ENCODE data around the gene PIMREG.

Gene PIMREG, protein sequence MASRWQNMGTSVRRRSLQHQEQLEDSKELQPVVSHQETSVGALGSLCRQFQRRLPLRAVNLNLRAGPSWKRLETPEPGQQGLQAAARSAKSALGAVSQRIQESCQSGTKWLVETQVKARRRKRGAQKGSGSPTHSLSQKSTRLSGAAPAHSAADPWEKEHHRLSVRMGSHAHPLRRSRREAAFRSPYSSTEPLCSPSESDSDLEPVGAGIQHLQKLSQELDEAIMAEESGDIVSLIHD

DNA sequence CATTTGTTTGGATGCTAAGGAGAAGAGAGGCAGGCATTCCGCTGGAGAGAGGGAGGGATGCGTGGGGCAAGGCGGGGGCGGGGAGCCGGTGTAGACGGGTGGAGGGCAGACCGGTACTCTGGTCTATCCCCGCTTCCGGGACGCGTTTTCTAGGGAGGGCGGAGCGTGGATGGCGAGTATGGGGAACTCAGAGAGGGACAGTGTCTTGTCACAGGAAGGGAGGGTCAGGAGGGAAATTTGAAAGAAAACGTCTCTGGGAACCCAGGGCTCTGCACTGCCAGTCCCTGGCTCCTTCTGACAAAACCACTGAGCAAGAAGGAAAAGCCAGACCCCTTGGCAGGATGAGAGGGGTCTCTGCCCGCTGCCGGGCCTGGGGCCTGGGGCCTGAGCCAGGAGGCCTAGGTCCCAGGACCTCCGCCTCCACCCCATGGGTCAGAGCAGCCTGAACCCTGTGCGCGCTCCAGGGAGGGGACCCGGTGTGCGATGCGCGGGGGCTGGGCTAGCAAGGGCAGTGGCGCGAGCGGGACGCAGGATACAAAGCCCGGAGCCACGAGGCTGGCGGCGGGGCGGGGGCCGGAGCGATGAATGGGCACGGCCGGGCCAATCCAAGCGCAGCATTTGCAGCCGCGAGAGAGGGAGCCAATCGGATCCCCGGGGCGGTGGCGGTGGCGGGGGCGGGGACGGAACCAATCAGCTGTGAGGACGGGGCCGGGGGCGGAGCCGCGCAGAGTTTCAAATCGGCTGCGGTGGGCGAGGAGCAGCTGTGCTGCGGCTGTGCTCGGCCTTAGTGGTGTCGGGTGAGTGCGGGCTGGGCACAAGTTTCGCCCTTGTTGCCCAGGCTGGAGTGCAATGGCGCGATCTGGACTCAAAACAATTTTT lies at the start of gene PIMREG:
Gene PIMREG (plus strand): TSS at position 764 of the 879 bp plus-strand sequence. CDS start 656 bp downstream, outside the sequence.
- peak; percentile 95 for DNase-seq

DNA sequence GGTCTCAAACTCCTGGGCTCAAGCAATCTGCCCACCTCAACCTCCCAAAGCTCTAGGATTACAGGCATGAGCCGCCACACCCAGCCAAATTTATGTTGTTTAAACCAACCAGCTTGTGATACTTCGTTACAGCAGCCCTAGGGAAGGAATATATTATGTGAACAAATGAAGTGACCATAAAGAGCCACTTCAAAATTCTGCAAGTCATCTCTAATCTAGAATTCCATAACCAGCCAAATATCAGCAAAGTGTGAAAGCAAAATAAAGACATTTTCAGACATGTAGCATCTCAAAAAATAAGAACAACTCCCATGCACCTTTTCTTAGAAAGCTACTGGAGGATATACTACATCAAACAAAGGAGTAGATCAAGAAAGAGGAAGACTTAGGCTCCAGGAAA lies 45.3 kb upstream of the PIMREG start:
- DNase-seq = no peak

DNA sequence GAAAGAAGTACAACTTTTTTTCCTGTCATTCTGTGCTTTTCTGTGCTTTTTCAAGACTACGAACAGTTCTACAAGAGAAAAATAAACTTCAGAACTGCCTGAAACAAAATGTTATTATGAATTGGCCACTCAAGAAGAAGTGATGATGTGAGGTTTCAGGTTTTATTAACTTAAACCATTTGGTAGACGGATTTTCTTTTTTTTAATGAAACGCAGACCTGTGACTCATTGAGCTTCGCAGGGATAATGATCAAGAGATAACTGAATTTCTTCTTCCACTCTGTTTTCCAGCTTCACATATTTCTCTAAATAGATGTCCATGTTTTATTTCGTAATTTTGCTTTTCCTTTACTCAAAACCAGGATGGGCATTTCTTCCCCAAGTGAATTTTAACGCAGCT lies 42.0 kb upstream of the PIMREG start:
- no peak for DNase-seq

DNA sequence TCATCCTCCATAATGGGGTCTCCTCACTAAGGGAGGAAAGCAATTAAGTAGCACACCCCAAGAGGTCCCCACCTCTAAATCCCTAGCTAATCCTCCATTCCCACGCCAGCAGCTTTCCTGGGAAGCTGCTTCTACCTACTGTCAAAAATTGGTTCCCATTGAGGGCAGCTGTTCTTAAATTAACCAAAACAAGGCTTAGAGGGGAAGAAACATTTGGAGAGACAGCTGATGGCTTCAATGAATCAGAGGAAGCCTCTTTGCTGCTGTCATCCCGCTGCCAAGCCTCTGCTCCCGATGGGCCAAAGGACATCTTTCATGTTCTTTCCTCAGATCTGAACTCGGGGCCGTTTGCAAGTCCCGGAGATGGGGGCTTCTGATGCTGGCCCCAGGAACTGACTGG lies 36.0 kb upstream of the PIMREG start:
- DNase-seq = no peak

DNA sequence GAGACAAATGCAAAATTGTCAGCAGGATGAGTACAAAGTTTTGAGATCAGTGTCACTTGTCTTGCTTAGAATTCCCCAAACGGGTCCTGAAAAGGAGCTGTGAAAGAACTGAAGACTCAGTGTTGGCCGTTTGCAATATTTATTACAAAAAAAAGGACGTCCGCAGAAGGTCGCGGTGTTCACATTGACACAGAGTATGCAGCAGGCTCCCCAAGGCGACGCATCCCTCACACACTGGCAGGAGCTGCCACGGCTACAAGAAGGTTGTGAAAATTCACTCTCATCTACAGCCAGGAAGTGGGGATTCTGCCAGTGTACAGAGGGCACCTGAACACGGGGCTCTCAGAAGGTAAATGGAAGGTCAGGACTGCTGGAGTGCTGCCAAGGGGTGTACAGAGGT lies 35.5 kb upstream of the PIMREG start:
- DNase-seq = no peak

DNA sequence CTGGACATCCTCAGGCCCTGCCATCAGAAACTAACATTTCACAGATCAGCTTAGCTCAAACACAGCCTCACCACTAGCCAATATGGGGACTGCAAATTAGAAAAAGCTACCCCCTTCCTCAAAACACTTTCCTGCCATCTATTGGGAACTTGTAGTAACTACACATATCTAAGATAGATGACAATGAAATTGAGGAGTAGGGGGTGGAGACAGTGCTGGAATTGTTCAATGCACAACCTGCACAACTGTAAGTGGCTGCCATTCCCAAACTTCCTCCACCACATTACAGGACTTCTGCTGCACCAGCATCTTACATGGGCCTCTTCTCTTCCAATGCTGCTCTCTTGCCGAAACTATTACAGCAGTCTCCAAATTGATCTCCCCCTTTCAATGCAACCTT lies 31.2 kb upstream of the PIMREG start:
- DNase-seq = no peak

DNA sequence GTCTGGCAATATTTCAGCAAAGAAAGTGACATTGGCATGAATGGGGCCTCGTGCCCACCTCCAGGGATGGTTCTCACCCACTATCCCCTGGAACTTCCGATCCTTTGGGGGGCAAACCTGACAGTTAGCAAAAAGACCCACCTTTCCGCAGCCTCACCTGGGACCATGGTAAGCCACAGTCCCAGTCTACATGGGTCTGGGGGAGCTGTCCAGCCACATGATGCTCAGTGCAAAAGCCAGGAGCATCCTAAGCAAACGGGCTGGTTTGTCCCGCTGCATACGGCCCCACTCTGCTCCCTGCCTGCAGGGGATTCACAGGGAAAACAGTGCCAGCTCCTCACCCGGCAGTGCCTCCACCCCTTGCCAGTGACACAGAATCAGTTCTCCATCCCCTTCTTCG lies 28.6 kb upstream of the PIMREG start:
- no peak for DNase-seq

DNA sequence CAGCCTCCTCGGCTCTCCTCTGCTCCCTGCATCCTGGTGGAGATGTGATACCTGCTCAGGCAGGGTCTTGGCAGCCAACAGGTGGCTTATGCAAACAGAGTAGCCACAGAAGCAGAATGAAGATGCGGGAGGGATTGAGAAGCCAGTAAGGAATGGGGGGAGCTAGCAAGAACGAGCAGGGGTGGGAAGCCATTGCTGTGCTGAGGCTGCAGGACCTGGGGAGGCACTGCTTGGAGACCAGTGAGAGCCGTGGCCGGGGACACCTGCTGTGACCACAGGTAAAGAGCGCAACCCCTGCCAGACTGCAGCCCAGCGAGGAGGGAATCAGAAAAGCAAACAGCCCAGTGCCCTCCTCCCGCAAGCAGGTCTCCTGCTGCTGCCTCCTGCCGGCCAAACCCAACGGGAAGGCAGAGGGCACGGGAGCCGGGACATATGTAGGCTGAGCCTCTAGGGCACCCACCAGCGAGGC lies 24.0 kb upstream of the PIMREG start:
- peak; percentile 35 for DNase-seq

DNA sequence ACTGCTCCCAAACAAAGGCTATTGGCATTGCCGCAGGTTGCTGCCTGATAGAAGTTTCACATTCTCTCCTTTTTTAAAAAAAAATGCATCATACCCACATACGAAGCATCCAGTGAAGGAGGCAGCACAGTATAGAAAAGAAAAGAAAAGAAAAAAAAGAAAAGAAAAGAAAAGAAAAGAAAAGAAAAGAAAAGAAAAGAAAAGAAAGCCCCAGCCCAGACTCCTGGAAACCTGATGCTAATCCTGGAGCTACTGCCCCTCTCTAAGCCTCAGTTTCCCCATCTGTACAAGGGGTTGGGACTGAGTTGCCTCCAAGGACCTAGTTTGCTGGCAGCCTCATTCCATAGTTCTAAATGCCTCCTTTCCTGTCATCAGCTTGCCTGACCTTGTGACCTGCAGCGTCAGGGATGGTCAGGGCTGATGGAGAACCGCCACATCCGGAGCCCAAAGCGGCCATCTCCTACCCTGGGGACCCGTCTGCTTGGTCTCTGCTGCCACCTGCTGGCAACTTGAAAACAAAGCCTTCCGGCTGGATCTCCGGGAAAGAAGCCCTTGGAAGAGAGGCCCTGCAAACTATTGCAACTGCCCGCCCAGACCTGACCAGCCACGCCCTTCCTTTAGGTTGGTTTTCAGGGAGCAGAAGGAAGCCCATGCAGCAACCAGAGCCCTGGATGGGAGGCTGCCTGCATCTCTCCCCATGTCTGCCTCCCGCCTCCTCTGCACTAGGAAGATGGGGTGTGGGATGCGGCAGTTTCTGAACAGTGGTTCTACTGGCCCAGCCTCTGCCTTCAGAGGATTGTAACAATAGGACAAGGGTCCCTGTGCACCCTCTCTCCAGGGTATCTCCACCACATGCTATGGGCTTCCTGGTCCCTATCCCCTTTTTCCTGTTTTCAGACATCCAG lies 22.3 kb upstream of the PIMREG start:
- DNase-seq = peak; percentile 80

DNA sequence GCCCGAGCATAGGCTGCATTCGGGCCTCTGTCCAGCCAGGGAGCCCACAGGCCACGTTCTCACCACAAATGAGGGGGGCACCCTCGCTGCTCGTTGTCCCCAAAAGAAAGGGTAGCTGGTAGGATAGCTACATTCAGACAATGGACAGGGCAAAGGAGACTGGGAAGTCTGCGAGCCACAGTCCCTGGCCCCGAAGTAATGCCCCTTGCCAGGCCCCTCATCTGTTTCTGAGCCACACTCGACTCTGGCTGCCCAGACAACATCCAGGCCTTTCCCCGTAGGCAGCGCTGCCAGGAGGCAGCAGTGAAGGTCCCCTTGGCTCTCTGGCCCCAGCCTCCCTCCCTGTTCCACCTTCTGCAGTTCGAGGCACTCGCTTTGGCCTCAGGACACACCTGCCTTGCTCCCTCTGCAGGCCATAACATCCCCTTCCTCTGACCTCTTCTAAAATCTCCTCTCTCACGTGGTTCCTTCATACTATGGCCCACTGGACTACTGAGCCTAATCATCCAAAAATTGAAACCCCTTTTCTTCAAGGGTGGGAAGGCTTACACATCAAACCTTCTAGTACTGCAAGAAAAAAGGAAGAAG lies 21.5 kb upstream of the PIMREG start:
- DNase-seq = no peak

DNA sequence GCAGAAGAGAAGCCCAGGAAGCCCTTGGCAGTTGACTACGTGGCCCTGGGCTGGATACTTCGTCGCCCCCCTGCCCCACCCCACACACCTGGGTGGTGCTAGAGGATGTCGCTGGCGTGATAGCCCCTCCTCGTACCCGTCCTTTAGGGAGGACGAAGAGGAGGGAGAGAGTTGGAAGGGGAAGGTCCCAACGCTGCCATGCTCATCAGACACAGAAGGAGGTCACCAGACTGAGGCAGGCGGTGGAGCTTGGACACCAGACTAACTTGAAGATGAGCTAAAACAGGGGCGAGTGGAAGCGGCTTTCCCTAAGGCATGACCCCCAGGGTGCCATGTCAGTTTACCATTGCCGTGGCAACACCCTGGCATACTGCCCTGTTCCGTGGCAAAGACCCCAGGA lies 20.3 kb upstream of the PIMREG start:
- no peak for DNase-seq

DNA sequence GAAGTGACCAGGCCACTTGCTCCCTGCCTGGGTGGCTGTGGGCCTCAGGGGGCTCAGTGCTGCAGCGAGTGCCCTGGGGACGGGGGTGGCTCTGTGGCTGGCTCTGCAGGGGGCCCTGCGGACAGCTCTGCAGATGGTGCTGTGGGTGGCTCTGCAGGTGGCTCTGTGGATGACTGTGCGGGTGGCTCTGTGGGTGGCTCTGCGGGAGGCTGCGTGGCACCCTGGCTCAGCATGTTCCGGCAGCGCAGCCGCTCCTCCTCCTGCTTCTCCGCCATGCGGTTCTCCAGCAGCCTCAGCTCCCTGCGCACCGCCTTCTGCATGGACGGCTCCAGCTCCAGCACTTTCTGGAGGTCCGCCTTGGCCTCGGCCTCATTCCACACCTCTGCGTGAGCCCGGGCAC lies 18.8 kb upstream of the PIMREG start:
- no peak for DNase-seq

DNA sequence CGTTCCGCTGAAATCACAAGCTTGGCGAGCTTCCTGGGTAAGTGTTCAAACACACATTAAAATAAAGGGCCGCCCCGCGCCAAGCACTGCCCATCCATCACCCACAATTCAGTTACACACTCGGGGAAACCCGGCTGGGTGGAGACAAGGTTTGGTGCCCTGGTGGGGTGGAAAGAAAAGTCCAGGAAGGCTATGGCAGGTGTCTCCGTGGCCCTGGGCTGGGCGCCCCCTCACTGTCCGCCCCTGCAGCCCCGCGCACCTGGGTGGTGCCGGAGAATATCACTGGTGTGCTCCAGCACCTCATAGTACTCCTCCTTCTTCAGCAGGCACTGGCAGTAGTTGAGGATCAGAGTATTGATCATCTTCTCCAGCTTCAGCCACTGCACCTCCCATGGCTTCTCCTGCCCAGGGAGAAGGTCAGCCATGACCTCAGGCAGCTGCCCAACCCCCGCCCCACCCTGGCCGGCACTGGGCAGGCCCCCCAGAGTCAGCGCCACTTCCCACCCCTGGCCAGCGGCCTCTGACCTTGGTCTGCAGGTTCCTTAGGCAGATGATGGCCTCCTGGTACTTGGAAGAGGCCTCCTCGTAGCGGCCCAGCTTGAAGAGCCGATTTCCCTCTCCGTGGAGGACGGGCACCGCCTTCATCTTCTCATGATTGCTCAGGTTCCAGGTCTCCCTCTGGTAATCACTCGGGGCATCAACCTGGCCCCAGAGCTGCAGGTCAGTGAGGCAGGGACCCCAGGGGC lies 17.7 kb upstream of the PIMREG start:
- DNase-seq = no peak

DNA sequence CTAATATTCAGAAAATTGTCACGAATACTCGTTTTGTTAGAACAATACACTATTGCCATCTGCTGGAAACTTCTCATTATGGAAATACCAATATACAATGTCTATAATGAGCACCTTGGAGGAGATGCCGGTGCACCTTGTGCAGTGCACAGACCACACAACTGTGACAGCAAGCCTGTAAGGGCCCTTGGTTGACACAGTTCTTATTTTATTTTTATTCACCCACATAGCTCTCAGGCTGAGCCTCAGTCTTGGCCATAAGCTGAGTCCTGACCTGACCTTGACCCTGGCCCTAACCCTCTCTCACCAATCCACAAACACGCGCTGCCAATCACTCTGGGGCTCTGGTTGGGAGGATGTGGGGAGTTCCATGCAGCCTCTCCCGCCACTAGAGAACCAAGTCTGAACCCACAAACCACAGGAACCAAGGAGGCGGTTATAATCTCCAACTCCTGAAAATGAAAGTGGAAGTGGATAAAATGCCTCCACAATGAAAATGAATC lies 16.9 kb upstream of the PIMREG start:
- DNase-seq = peak; percentile 48

DNA sequence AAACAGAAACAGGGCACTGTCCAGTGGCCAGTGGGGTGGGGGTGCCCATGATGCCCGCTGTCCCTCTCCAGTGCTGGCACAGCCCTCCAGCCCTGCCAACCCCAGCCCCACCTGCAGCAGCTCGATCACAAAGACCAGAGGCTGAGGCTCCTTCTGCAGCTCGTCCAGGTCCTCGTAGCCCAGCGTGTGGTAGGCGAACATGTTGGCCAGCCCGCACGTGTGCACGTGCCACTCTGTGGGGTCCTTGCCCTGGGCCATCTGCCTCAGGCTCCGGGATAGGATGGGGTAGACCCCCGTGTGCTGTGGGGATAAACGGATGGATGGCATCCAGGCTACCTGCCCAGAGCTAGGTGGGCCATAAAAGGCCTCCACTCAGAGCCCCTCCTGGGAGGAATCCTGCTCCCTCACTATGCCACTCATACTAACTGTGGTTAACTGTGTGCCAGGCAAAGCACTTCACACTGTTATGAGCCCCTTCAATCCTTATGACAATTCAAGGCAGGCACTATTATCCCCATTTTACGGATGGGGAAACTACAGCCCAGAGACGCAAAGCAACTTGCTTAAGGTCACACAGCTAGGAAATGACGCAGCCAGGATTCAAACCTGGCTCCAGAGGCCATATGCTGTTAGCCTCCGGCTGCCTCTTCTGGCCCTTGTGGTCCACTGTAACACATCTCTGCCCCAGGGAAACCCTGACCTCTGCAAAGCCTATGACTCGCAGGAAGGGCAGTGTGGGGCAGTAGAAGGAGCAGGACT lies 15.9 kb upstream of the PIMREG start:
- no peak for DNase-seq

DNA sequence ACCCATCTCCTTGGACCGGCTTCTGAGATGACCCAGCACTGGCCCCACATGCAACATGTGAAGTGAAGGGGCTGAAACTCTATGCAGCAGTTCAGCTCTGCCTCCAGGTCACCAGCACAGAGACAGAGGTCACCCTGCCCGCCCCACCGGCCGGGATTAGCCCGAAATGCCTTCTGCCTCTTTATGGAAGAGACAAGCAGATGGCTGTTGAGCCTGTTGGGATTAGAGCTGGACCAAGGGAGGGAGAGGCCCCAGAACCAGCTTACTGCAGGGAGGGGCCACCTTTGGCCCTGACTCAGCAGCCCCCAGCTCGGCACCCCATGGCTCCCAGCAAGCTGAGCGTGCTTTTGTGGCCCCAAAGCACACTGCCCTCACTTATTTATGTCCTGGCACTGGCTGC lies 15.0 kb upstream of the PIMREG start:
- DNase-seq = no peak

DNA sequence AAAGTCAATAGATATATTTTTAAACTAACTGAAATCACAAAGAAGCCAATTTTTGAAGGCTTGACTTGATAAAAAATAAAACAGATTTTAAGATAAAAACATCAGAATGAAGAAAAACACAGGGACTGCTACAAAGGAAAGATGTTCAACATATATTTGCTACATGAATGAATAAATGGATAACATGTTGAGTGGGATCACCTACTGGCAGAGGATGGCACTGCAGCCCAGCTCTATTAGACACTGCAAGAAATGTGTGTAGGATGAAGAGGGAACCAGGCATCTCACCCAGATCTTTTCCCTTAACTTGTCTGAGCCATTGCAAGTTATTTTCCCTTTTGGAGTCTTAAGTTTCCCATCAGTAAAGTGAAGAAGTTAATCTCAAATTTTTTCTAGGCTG lies 13.5 kb upstream of the PIMREG start:
- DNase-seq = no peak

DNA sequence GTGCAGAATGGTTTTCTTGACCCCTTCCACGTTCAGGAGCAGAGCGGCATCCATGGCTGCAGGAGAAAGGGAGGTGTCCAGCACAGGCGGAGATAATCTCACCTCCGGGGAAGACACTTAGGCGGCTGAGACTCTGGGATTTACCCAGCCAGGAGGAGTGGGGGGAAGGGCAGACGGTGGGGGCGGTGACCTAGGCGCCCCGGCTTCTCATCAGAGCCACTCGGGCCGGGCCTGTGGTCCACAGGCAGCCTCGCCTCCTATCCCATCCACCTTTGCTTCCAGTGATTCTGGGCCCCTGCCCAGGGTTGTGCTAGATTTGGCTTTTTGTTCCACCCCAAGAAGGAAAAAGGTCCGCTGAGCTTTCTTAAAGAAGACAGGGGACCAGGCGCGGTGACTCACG lies 9.2 kb upstream of the PIMREG start, which contains the start of gene AIPL1:
Gene AIPL1 (minus strand): TSS at position 71 of the 400 bp plus-strand sequence. CDS start 17 bp downstream, at position 54.
- DNase-seq = no peak

DNA sequence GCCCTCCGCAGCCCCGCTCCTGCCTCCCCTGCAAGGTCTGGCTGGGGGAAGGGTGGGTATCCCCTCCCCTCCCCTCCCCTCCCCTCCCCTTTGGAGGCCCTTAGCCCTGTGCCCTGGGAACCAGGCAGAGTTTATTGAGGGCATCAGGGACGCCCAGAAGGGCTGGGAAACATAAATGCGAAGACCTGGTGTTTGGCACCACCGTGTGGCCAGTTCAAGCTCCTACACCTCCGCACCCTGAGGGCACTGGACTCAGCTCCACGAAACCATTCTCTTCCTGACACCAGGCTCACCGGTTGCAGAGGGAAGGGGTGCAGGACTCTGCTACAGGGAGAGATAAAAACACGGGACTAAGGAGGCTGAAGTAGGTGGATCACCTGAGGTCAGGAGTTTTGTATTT lies 8.3 kb upstream of the PIMREG start:
- peak; percentile 69 for DNase-seq

DNA sequence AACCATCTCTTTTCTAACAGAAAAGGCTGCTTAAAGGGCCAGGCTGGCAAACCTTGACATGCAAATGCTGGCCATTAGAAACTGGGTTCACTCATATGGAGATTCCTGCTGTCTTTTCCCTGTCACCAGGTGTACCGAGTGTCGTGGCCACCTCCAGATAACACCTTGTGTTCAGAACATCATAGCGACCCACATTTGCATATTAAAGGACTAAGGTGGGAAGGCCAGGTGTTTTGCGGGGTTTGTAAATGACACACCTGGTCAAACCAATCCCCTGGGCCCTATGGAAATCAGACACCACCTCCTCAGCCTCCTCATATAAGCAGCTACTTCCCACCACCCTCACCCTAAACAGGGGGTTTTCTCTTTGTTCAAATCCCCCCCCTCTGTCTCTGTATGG lies 6.8 kb upstream of the PIMREG start:
- DNase-seq = no peak

DNA sequence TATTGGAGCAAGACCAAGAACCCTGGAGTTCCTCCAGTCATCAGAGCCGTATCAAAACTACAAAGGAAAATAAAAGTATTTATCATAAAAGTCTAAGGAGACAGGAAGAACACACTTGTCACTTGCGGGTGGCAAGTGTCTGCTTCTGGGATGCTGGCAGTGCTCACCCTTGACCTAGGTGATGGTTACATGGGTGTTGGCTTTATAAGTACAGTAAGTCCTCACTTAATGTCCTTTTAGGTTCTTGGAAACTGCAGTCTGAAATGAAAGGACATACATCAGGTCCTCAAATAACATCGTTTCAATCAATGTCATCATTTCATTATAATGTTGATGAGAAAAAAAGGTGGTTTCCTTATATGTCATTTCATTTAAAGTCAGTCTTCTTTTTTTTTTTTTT lies 6.3 kb upstream of the PIMREG start:
- DNase-seq = no peak
